Left lung (tissue), 10 donors: ENCODE data around the gene TNFRSF1B. TPM values are rescaled to one million over a fixed set of nuclear protein-coding genes. Genes with fewer than 3 reads are reported as not detected.

Experiments used
- ATAC-seq: fragments of 200-7000 bp; cut with Tn5 transposase; one replicate; pipeline ENCODE4 v1.9.1; 2020; ENCODE audit warnings: moderate library complexity
- DNase-seq, 4 donors: peaks; one replicate each; pipeline ENCODE4 v3.0.0-alpha.2; 2013 to 2020
- H3K27ac ChIP-seq, 2 donors: fragments of 200-600 bp; sonication (generic) in 1 of 2; one replicate each; pipeline versions ENCODE4 v1.5.0 to v1.8.0; 2020 to 2021
- H3K27me3 ChIP-seq, 2 donors: fragments of 200-600 bp; sonication (generic) in 1 of 2; one replicate each; pipeline versions ENCODE4 v1.5.0 to v1.8.0; 2020 to 2021
- H3K36me3 ChIP-seq, 2 donors: fragments of 200-600 bp; sonication (generic) in 1 of 2; one replicate each; pipeline versions ENCODE4 v1.5.0 to v1.8.0; 2020 to 2021
- H3K4me1 ChIP-seq, 2 donors: fragments of 200-600 bp; one replicate each; pipeline ENCODE4 v1.8.0; 2021
- H3K4me3 ChIP-seq, 2 donors: fragments of 200-600 bp; sonication (generic) in 1 of 2; one replicate each; pipeline versions ENCODE4 v1.5.0 to v1.8.0; 2020 to 2021; ENCODE audit warnings: mild to moderate bottlenecking in 1 of 2
- H3K9me3 ChIP-seq, 2 donors: fragments of 200-600 bp; sonication (generic) in 1 of 2; one replicate each; pipeline versions ENCODE4 v1.5.0 to v1.8.0; 2020 to 2021
- CTCF ChIP-seq, 2 donors: fragments of 200-600 bp; sonication (generic) in 1 of 2; IDR thresholded peaks; one replicate each; pipeline versions ENCODE4 v1.5.0 to v1.8.0; 2021; ENCODE audit warnings: antibody characterized with exemption in 2 of 2
- intact Hi-C, 2 donors: fragments of 100-400 bp; cut with DNase I; formaldehyde crosslinking; loops; one replicate each; pipeline versions ENCODE4 v1.11.2 to v1.14.2; 2022
- polyA plus RNA-seq, 6 donors: library from polyadenylated mRNA; unstranded; fragments of 120-200 nt; gene quantifications; one replicate each; pipeline ENCODE4 v1.2.1, GENCODE V29; 2013; ENCODE audit not compliant: insufficient read length in 6 of 6
- total RNA-seq, 2 donors: library from RNA; stranded (reverse); fragmentation: NEBNext Ultra II Directional; extraction: Animal tissue kit (Norgen Biotek cat#: 25700); gene quantifications; one replicate each; pipeline ENCODE4 v1.2.1, GENCODE V29; 2021
- donor health status: DM: no; HTN: yes; CAD: no.
- donor health status: DM: no; HTN: no; CAD: no.

The TNFRSF1B gene
- total and polyA plus RNA-seq, 8 donors, result 15.0 to 109 (median 17.9) TPM

DNA sequence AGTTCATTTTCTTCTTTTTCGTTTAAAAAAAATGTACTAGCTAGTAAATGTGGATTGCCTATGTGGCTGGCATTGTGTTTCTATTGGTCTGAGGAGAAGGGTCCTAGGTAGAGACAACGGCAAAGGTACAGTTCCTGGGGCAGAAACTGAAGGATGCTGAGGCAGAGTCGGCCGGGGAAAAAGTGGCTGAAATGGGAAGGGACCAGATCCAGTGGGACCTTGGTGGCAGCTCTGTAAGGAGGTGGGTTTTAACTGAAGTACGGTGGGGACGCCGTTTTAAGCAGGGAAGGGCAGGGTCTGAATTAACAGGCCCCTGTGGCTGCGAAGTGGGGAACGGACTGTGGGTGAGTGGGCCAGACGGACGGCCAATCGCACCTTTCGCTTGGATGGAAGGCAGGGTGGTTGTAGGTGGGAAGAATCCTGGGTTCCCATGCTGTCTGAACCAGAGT is 62.6 kb downstream of the TNFRSF1B start:
- ATAC-seq (no peak), DNase-seq (no peak)
- intact Hi-C loops, result no loop called here
- no peak overlapping the region for H3K27ac ChIP-seq
- peaks cover 0 to 27% of the 10 kb centered on the region in 2 donors for H3K4me1 ChIP-seq
- no peaks in the 10 kb centered on the region for H3K27me3 ChIP-seq
- no peaks in the 10 kb centered on the region for H3K9me3 ChIP-seq
- no peak for TF ChIP-seq CTCF (IDR thresholded peaks at IDR 0.05)
- peaks cover 0 to 4% of the 10 kb centered on the region in 2 donors for H3K36me3 ChIP-seq
- peak overlapping the region in 1 of 2 donors; percentile 97 for H3K4me3 ChIP-seq

- Histone ChIP-seq H3K9me3 (no peaks in the 10 kb centered on the region), H3K4me1 (peaks cover 0 to 27% of the 10 kb centered on the region in 2 donors), H3K36me3 (peaks cover 0 to 10% of the 10 kb centered on the region in 2 donors), H3K4me3 (peak within 1 kb of the TSS; percentile 97 to 98), H3K27ac (peak within 1 kb of the TSS; percentile 84 to 86), H3K27me3 (no peaks in the 10 kb centered on the region)
- intact Hi-C loops, result no loop called here
- ATAC-seq (peak; percentile 87), DNase-seq (peak; percentile 73 to 99 (median 86))
- TF ChIP-seq CTCF (IDR thresholded peaks at IDR 0.05), result peak; percentile 95 to 99
Observed at GRCh38 chr1:12229835-12230548, 63.2 kb downstream of the TNFRSF1B start, which contains the start of gene VPS13D. Gene VPS13D, plus strand, starts transcription at chr1:12230030. Its CDS starts 4,237 bp downstream, at chr1:12234267.

DNA sequence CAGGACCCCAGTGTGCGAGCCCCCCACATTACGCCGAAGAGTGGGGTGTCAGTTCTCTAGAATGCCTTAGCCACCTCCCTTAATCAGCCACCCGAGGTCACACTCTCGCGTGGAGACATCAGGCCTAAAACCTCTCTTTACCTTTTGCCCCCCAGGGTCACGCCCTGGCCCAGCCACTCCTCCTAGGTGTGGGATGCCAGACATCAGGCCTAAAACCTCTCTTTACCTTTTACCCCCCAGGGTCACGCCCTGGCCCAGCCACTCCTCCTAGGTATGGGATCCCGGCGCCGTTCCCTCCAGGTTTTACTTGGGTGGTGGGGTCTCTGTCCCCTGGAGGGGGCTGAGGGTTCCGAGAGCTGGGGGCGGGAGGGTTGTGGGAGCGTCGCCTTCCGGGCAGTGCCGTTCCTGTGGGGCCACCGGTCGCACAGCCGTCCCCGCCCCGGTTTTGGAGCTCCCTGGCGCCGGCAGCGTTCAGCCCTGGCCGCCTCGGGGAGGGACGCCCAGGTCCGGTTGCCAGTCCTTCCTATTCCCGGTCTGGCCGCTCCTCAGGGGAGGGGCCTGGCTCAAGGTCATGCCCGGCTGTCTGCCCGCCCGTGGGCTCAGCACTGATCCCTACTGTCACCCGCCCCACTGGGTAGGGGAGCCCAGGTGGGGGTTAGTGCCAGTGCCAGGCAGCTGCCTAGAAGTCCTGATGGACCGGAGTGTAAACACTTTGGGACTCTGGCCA is 63.9 kb downstream of the TNFRSF1B start:
- H3K27ac ChIP-seq, result peak overlapping the region; percentile 84 to 86
- peak overlapping the region; percentile 97 to 98 for H3K4me3 ChIP-seq
- no peaks in the 10 kb centered on the region for H3K27me3 ChIP-seq
- peak in 3 of 4 donors; percentile 9 to 90 (median 75) for DNase-seq
- ATAC-seq, result peak; percentile 87
- TF ChIP-seq CTCF (IDR thresholded peaks at IDR 0.05), result no peak
- intact Hi-C loops, result no loop called here
- no peaks in the 10 kb centered on the region for H3K9me3 ChIP-seq
- peaks cover 0 to 27% of the 10 kb centered on the region in 2 donors for H3K4me1 ChIP-seq
- H3K36me3 ChIP-seq, result peaks cover 0 to 17% of the 10 kb centered on the region in 2 donors

- DNase-seq (no peak), ATAC-seq (peak; percentile 68)
- no peak for TF ChIP-seq CTCF (IDR thresholded peaks at IDR 0.05)
- H3K4me1 ChIP-seq, result peaks cover 0 to 27% of the 10 kb centered on the region in 2 donors
- peak overlapping the region; percentile 97 to 98 for H3K4me3 ChIP-seq
- H3K27ac ChIP-seq, result peak overlapping the region; percentile 84 to 86
- intact Hi-C loops, result no loop called here
- H3K9me3 ChIP-seq, result no peaks in the 10 kb centered on the region
- peaks cover 0 to 22% of the 10 kb centered on the region in 2 donors for H3K36me3 ChIP-seq
- H3K27me3 ChIP-seq, result no peaks in the 10 kb centered on the region
Observed at GRCh38 chr1:12231276-12231595, 64.4 kb downstream of the TNFRSF1B start.

GRCh38 chr1:12232221-12232620 is 65.4 kb downstream of the TNFRSF1B start:
- Histone ChIP-seq H3K9me3 (no peaks in the 10 kb centered on the region), H3K27me3 (no peaks in the 10 kb centered on the region), H3K4me1 (peaks cover 0 to 27% of the 10 kb centered on the region in 2 donors), H3K27ac (no peak overlapping the region), H3K4me3 (no peak overlapping the region), H3K36me3 (peaks cover 0 to 32% of the 10 kb centered on the region in 2 donors)
- DNase-seq (no peak), ATAC-seq (no peak)
- intact Hi-C loops, result no loop called here
- no peak for TF ChIP-seq CTCF (IDR thresholded peaks at IDR 0.05)
